Endothelial cell of umbilical vein (primary cell): ENCODE measurements around the gene ABHD11. TPM values are rescaled to one million over a fixed set of nuclear protein-coding genes. Genes with fewer than 3 reads are reported as not detected.

Experiments used
- BruUV-seq: library from RNA; stranded (reverse); fragments of 400-500 nt; replicated peaks from 2 replicates; lab custom pipeline; 2021; lab: Mats Ljungman, UMichigan
- CTCF ChIA-PET: fragments of 300-600, 350-600 bp; sonication (Branson Sonifier 250); formaldehyde crosslinking; loops from one replicate; lab custom pipeline; 2021; ENCODE audit warnings: antibody characterized with exemption, inconsistent platforms; lab: Charles Lee
- POLR2A ChIA-PET: fragments of 300-600, 350-600 bp; sonication (Branson Sonifier 250); formaldehyde crosslinking; loops from one replicate; lab custom pipeline; 2021; ENCODE audit warnings: antibody characterized with exemption, inconsistent platforms; lab: Charles Lee
- DNase-seq: peaks from one replicate; pipeline ENCODE4 v3.0.0-alpha.2; 2011; ENCODE audit warnings: low read depth, low spot score
- FAIRE-seq: peaks from 2 replicates; lab custom pipeline; 2011; peaks lifted over from hg19 to GRCh38; lab: Jason Lieb, UNC
- H2AFZ ChIP-seq: 2 replicates; pipeline ENCODE4 v1.6.0; 2012; ENCODE audit warnings: low read depth, low read length, control low read depth, inconsistent platforms
- H3K27ac ChIP-seq: 2 replicates; pipeline ENCODE4 v1.5.1; 2011; ENCODE audit warnings: low read depth, mild to moderate bottlenecking, control low read depth, low read length, moderate library complexity; ENCODE audit not compliant: insufficient read depth
- H3K27me3 ChIP-seq, 2 experiments: 2 replicates each; pipeline versions ENCODE4 v1.6.0 to v1.6.1; 2011; ENCODE audit warnings: low read length in 2 of 2, mixed read lengths in 1 of 2; ENCODE audit not compliant: control insufficient read depth in 2 of 2, insufficient read depth in 2 of 2
- H3K36me3 ChIP-seq, 2 experiments: 2 replicates in 1 of 2; 3 replicates in 1 of 2; pipeline ENCODE4 v1.5.1; 2011; ENCODE audit warnings: low read length in 2 of 2, mild to moderate bottlenecking in 1 of 2, moderate library complexity in 1 of 2; ENCODE audit not compliant: control insufficient read depth in 2 of 2, insufficient read depth in 2 of 2; ENCODE audit errors: extremely low read depth in 1 of 2
- H3K4me1 ChIP-seq: 3 replicates; pipeline ENCODE4 v1.5.1; 2011; ENCODE audit warnings: mild to moderate bottlenecking, low read length; ENCODE audit not compliant: control insufficient read depth, insufficient read depth; ENCODE audit errors: extremely low read depth
- H3K4me2 ChIP-seq: 2 replicates; pipeline ENCODE4 v1.6.1; 2011; ENCODE audit warnings: low read length, control low read depth, mixed read lengths; ENCODE audit not compliant: insufficient read depth
- H3K4me3 ChIP-seq, 3 experiments: fragments of 200-600 bp in 1 of 3; sonication (generic), shearing (Covaris generic) in 1 of 3; replicated peaks in 1 of 3; 2 replicates each; pipeline ENCODE4 v1.5.1; 2011 to 2016; ENCODE audit warnings: control low read depth in 3 of 3, low read length in 3 of 3, mild to moderate bottlenecking in 2 of 3, inconsistent platforms in 1 of 3, low read depth in 1 of 3, moderate library complexity in 1 of 3; ENCODE audit not compliant: insufficient read depth in 1 of 3
- H3K79me2 ChIP-seq: 2 replicates; pipeline ENCODE4 v1.6.0; 2012; ENCODE audit warnings: low read length, inconsistent platforms; ENCODE audit not compliant: control insufficient read depth, insufficient read depth
- H3K9ac ChIP-seq: replicated peaks from 2 replicates; pipeline ENCODE3; 2011; ENCODE audit warnings: low read length, control low read depth; ENCODE audit not compliant: insufficient read depth; ENCODE audit errors: extremely low read depth
- H3K9me1 ChIP-seq: replicated peaks from 3 replicates; pipeline ENCODE4 v1.6.0; 2011; ENCODE audit warnings: mild to moderate bottlenecking, low read length; ENCODE audit not compliant: control insufficient read depth, insufficient read depth; ENCODE audit errors: extremely low read depth
- H3K9me3 ChIP-seq: replicated peaks from 2 replicates; pipeline ENCODE4 v1.5.1; 2012; ENCODE audit warnings: low read length, inconsistent platforms; ENCODE audit not compliant: control insufficient read depth, insufficient read depth
- H4K20me1 ChIP-seq: replicated peaks from 2 replicates; pipeline ENCODE3; 2011; ENCODE audit warnings: mild to moderate bottlenecking, low read length; ENCODE audit not compliant: control insufficient read depth, insufficient read depth; ENCODE audit errors: extremely low read depth
- CTCF ChIP-seq, 2 donors: IDR thresholded peaks; 1 replicate in 1 of 2; 2 replicates in 1 of 2; pipeline ENCODE4 v1.5.1; 2011; ENCODE audit warnings: low read length in 2 of 2, mild to moderate bottlenecking in 2 of 2, moderate library complexity in 2 of 2, control low read depth in 1 of 2, inconsistent platforms in 1 of 2, low read depth in 1 of 2; ENCODE audit not compliant: insufficient read depth in 1 of 2; ENCODE audit errors: extremely low read depth in 1 of 2
- EZH2 ChIP-seq: IDR thresholded peaks from 2 replicates; pipeline ENCODE4 v1.6.1; 2012; ENCODE audit warnings: borderline replicate concordance, low read depth, mild to moderate bottlenecking, moderate library complexity, low read length, inconsistent platforms; ENCODE audit not compliant: severe bottlenecking
- FOS ChIP-seq: IDR thresholded peaks from 2 replicates; pipeline ENCODE4 v1.6.1; 2011; ENCODE audit warnings: mild to moderate bottlenecking, low read length, moderate library complexity, borderline replicate concordance; ENCODE audit not compliant: insufficient read depth
- GATA2 ChIP-seq: IDR thresholded peaks from 2 replicates; pipeline ENCODE4 v1.7.0; 2011; ENCODE audit warnings: low read depth, mild to moderate bottlenecking, moderate library complexity, mixed read lengths, low read length; ENCODE audit not compliant: insufficient read length, insufficient read depth
- JUN ChIP-seq: IDR thresholded peaks from 2 replicates; pipeline ENCODE4 v1.6.1; 2011; ENCODE audit warnings: borderline replicate concordance, low read depth; ENCODE audit not compliant: insufficient read length, insufficient read depth
- MAX ChIP-seq: IDR thresholded peaks from 2 replicates; pipeline ENCODE4 v1.6.1; 2011; ENCODE audit not compliant: insufficient read depth, insufficient read length
- MYC ChIP-seq: IDR thresholded peaks from one replicate; pipeline ENCODE4 v1.6.1; 2011; ENCODE audit warnings: mild to moderate bottlenecking, low read depth, low read length
- POLR2A ChIP-seq: IDR thresholded peaks from 2 replicates; pipeline ENCODE4 v1.6.1; 2012; ENCODE audit warnings: low read depth, mild to moderate bottlenecking, control low read depth, low read length
- POLR2AphosphoS5 ChIP-seq: IDR thresholded peaks from 2 replicates; pipeline ENCODE4 v1.6.1; 2012; ENCODE audit warnings: low read depth, mild to moderate bottlenecking, control low read depth, low read length, moderate library complexity; ENCODE audit not compliant: insufficient read depth
- dilution Hi-C: fragments of 300-500 bp; cut with MboI; formaldehyde crosslinking; loops from one replicate; pipeline ENCODE4 v1.15.0; 2019; ENCODE audit warnings: low sequenced_read_pairs; ENCODE audit not compliant: extremely low pct_ligation_motif_present
- intact Hi-C: fragments of 100-400 bp; cut with micrococcal nuclease; formaldehyde crosslinking; loops from one replicate; pipeline ENCODE4 v1.10.0; 2022
- polyA plus RNA-seq, 4 experiments: library from polyadenylated mRNA; depleted of rRNA in 3 of 4; stranded (reverse) in 3 of 4; unstranded in 1 of 4; fragments of >200 nt; gene quantifications; 2 replicates each; pipeline versions ENCODE4 v1.2.1 to v1.2.3, GENCODE V29; 2011 to 2012; ENCODE audit warnings: missing spikeins in 1 of 4
- total RNA-seq: library from RNA; stranded (reverse); gene quantifications from 2 replicates; pipeline ENCODE4 v1.2.3, GENCODE V29; 2021

Gene ABHD11
- total and polyA plus RNA-seq, 2 donors (not counting 3 experiments of a cell fraction or from before 2014, with no cell fraction given) = 13.3 to 18.4 TPM

DNA sequence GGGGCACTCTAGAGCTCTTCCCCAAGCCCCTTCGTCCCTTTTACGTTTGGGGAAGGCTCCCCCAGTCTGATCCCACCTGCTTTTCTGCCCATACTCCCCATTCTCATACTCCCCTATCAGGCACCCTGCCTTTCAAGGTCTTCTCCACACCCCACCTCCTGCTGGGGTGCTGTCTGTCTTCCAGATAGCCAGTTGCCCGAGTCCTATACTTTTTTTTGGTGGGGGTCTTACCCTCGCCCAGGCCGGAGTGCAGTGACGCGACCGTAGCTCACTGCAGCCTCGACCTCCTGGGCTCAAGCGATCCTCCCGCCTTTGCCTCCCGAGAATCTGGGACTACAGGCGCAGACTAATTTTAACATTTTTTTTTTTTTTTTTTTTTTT, 775 bp upstream of the ABHD11 start:
- intact Hi-C loops = no loop called here
- TF ChIP-seq MAX (no peak), CTCF (IDR thresholded peaks at IDR 0.05; ENCODE audit: extremely low read depth in 1 of 2, insufficient read depth in 1 of 2, low read depth in 1 of 2, low read length in 2 of 2) (no peak), MYC (no peak), JUN (no peak), POLR2A (no peak), FOS (no peak), GATA2 (no peak), POLR2AphosphoS5 (no peak), EZH2 (no peak)
- peak overlapping the region; percentile 41 for H3K27ac ChIP-seq
- peak overlapping the region; percentile 82 for H3K9ac ChIP-seq
- ChIA-PET CTCF (interaction anchor here (1.3 to 2.7 kb wide), 8 partner anchors 14 to 183 kb away, joined by 3 to 22 read pairs (median 5); partner anchors contain the start of gene METTL27), POLR2A (interaction anchor here (1.0 kb wide), 1 partner anchor 17 kb away, joined by 4 read pairs; no protein-coding TSS in a partner anchor)
- DNase-seq = no peak
- no peaks in the 10 kb centered on the region for H3K9me3 ChIP-seq
- BruUV-seq = TSS peak; percentile 82
- peaks cover 8% of the 10 kb centered on the region for H3K4me1 ChIP-seq
- H3K4me3 ChIP-seq = peak overlapping the region; percentile 36 to 84 (median 52)
- no peaks in the 10 kb centered on the region for H3K36me3 ChIP-seq
- H3K27me3 ChIP-seq = no peaks in the 10 kb centered on the region
- no peaks in the 10 kb centered on the region for H3K9me1 ChIP-seq
- peak overlapping the region; percentile 41 for H3K4me2 ChIP-seq
- H3K79me2 ChIP-seq = no peaks in the 10 kb centered on the region
- no peaks in the 10 kb centered on the region for H4K20me1 ChIP-seq
- no peak for FAIRE-seq
- dilution Hi-C loops = no loop called here
- peak overlapping the region; percentile 96 for H2AFZ ChIP-seq
